GM19035 (cell line): ENCODE data around the gene KIAA1191.
A peak's percentile ranks its signal among the peaks of the same experiment; 100 is the strongest.

Source experiments
- ATAC-seq: cut with Tn5 transposase; IDR thresholded peaks from one replicate; pipeline ENCODE4 v1.9.1; 2021; ENCODE audit not compliant: unreplicated experiment

KIAA1191 gene

GRCh38 chr5:176366232-176366894 is 4.8 kb upstream of the KIAA1191 start:
- no peak for ATAC-seq

DNA sequence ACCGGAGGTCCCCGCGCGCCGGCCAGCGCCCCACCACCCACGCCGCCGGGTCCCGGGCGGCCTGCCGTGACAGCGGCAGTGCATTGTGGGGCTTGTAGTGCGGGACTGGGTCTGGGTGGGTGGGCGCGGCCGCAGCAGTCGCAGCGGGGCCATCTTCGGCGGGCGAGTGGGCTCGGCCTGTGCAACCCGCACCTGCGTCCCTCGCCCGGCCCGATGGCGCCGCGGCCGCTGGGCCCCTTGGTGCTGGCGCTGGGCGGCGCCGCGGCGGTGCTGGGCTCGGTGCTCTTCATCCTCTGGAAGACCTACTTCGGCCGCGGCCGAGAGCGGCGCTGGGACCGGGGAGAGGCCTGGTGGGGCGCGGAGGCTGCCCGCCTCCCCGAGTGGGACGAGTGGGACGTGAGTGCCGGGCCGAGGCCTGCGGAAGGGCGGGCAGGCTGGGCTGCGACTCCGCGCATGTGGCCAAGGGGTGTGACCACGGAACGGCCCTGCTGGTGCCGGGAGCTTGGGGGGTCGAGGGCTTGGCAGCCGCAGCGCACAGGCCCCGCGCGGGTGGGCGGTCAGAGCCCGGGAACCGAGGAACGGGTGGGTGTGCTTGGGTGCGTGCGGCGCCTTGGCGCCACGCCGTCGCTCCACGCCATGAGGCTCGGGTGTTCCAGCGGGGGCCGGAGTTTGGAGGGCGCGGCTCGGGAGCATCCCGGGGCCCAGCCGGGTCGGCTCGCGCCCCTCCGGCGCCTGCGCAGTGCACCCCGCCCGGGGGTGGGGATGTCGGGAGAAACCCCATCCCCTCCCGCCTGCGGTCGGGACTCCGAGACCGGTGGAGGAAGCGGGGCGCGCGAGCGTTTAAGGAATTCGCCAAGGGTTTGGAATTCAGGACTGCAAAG is 4.0 kb upstream of the KIAA1191 start, which contains the start of gene ARL10:
TSS of gene ARL10 (plus strand) at position 137 of the 881 bp plus-strand sequence. CDS start at position 214, 77 bp downstream.
- ATAC-seq = peak; percentile 33

DNA sequence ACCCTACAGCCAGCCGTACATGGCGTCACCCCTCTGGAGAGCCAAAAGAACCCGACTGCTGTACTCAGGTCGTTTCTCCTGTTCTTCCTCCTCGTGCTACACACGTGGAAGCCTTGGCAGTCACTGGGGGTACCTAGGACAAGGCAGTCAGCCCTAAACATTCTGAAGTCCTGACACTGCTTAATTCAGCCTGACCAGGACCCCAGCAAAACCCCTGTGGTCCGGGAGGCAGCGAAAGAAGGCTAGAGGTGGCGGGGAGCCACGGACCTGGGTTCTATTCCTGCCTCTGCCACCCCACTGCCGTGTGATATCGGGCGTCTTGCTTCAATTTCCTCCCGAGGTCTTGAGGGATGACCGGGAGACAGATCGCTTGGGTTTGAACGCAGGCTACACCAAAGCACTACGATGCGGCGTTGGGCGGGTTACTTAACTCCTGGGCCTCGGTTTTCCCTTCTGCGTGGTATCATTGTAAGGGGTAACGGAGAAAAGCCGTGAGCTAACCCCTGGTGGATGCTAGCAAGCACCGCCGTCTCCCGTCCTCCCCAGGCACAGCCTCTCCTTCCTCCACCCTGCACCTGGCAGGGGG is 3.3 kb upstream of the KIAA1191 start:
- ATAC-seq = no peak

GRCh38 chr5:176362233-176362490 is 598 bp upstream of the KIAA1191 start:
- ATAC-seq = peak; percentile 14

DNA sequence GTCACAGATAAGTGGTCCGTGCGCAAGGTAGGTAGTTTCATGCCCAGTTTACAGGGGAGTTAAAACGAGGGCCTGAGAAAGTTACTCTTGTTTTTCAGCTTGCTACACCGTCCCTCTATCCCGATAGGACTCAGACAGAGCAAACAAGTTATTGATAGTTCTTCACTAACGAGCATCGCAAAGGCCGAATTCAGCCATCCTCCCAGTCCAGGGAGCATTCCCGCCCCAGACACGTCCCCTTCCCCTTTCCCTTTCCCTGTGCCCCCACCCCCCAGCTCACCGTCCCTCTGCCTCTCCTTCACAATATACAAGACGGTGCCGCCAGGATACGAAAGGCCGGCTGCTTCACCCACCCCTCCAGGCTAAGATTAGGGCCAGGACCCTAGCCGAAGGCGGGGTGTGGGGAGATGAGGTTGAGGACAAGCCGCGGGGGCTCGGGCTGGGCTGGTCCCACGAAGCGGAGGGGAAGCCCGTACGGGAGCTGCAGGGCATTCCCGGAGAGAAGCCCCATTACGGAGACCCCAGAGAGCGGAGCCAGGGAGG is 599 bp downstream of the KIAA1191 start:
- ATAC-seq = no peak

GRCh38 chr5:176359658-176360057 is 1.9 kb downstream of the KIAA1191 start:
- ATAC-seq = no peak

DNA sequence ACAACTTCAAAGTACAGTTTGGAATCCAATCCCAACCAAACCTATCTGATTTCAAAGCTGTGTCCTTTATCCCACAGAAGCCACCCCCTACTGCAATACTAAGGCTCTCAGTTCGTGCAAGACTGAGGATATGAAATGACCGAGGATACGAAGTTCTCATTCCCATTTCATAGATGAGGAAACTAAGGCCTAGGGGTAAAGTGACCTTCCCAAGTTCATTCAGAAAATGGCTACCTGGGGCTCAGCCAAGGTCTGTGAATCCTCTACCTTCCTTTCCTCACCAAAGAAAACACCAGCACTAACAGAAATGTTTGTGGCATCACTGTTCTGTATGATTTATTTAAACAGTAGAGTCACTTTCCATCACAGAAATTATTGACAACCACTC is 5.4 kb downstream of the KIAA1191 start:
- ATAC-seq = no peak

DNA sequence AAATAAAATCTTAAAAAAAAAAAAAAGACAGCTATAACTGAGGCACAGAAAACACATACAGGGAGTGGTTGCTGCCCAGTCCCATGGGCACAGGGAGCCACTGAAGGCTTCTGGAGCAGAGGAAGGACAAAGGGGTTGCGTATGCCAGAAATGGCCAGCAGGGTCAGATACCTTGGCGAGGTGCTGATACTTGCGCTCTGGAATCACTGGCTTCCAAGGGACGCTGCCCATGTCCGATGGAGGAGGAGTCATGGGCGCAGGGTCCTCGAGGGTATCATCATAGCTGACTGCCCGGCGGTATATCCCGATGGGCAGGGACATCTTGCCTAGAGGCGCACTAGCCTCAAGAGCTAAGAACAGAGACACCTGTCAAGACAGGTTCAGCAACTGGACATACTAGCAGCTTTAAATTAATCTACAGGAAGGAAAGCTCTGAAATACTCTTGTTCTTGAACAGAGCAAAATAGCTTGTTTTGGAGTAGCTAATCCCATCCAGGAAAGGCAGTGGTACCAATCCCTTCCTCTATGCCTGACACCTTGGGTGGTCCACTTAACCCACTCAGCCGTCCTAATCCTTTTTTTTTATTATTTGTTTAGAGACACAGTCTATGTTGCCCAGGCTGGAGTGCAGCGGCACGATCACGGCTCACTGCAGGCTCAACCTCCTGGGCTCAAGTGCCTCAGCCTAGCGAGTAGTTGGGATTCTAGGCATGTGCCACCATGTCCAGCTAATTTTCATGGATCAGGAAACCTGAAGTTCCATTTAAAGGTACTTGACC is 6.0 kb downstream of the KIAA1191 start:
- no peak for ATAC-seq

DNA sequence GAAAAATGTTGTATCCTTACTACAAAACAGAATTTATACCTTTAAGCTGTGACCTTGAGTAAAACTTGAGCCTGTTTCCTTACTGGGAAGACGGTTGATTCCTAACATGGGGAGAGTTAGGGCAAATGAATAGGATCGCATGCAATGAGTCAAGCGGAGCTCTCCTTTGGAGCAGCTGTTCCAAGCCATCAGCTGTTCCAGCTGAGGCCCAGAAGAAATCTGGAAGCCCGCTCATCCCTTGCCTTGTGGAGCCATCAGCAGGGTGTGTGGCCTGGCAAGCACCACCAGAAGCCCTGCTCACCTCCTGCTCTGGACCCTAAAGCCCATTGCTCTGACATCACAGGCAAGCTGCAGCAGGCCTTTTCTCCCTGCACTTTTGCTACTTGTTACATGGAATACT is 8.0 kb downstream of the KIAA1191 start:
- ATAC-seq = no peak

DNA sequence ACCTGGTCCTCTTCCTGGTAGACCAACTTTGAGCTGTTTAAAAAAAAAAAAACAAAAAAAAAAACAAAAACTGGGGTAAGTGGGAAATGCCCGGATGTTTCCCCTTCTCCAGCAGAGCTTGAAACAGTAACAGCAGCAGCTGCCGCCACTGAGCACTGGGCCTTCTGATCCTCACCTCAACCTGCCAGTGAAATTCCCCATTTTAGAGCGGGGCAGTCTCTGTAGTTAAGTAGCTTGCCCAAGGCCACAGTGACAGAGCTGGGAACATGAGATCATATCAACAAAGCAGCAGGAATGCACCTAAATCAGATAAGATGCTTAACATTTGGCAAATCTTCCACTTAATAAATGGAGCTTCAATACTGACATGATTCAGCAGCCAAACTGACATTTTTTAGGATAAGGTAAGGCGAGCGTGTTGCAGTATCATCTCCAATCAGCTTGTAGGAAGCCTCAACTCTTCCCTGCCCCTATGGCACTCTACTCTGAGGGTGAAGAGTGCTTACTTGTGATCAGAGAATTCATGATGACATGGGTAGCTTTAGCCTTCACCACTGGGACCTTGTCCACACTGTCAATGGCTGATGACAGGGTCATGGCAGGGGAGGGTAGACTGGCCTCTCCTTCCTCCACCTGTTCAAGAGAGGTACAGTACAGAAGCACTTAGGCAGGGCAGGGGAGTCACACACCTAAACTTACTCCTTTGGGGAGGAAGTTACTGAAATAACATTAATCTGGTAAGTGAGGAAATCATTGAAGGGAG is 9.3 kb downstream of the KIAA1191 start:
- no peak for ATAC-seq

- no peak for ATAC-seq
These were observed 11.1 kb downstream of the KIAA1191 start for GRCh38 chr5:176350416-176350815.

DNA sequence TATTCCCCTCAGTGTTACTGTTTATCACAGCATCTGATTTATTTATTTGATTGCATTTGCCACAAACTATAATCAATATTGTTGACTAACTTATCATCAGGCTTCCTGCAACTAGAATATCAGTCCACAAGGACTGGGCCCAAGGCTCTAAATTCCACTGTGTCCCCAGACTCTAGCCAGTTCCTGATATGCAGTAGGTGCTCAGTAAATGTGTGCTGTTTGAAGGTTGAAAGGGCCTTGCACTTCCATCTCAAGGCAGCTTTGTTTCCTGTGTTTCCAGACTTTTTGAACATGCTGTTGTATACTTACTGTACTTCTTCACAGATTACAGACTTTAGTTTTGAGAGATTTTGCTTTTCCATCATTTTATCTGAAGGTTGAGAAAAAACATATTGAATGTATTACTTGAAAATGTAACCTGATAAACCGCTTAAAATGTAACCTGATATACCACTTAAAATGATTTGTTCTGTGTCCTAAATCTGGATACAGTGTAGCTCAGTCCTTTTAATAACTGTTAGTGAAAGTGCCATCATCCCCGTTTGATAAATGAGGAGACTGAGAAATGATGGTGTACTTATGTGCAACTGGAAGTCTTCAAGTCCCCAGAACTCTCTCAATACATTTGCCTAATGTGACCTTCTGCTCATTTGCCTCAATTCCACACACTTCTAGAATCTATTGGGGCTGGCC is 18.7 kb downstream of the KIAA1191 start:
- no peak for ATAC-seq

DNA sequence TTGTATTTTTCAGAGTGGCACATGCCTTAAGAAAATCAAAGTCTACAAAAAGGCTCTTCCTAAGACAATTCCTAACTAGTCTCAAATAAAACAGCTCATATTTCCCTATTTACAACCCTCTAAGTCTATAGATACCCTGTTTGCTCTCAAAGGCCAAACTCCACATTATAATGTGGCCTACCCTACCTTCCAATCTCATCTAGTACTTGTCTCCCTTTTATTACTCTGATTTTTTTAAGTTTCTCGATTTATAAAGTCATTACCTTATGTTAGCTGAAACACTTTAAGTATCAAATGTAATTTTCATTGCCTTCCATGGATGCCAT is 19.4 kb downstream of the KIAA1191 start:
- ATAC-seq = no peak

GRCh38 chr5:176341325-176342157 is 20.0 kb downstream of the KIAA1191 start:
- no peak for ATAC-seq

GRCh38 chr5:176339304-176339703 is 22.3 kb downstream of the KIAA1191 start:
- ATAC-seq = no peak

DNA sequence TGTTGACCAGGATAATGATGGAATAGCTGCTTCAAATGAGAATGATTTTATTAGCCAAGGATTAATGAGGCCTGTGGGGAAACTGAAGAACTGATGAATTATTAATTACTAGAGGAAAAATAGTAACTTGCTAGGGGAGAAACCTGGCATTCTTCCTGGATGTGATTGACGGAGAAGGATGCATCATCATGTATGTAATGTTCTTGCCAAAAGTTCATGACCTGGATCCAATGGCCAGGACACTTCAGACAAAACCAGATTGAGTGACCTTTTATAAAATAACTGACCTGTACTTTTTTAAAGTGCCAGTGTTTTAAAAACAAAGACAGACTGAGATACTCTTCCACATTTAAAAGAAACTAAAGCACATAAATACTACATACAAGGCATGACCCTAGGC is 23.7 kb downstream of the KIAA1191 start:
- no peak for ATAC-seq

DNA sequence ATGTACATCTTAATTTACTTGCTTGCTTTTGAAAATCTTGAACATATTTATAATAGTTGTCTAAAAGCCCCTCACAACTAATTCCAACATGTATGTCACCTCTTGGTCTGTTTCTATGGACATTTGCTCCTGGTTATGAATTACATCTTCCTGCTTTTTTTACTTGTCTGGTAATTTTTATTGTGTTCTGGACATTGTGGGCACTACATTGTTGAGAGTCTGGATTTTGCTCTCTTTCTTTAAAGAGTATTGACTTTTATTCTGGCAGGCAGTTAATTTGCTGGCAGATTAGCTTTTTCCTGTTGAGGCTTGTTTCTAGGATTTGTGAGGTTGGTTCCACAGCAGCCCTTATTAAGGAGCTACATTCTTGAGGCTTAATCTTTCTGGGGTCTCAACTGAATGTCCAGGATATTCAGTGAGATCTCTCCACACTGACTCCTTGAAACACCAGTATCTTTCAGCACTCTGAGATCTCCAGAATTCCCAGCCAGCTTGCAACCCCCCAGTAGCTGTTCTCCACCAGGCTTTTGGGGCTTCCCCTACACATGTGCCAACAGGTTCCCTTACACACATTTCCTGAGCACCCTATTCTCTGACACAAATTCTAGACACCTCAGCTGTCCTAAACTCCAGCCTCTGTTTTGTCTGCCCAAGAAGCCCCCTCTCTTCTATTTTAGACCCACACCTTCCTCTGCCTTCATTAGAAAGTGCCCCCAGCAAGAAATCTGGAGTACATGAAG is 27.4 kb downstream of the KIAA1191 start:
- ATAC-seq = no peak

DNA sequence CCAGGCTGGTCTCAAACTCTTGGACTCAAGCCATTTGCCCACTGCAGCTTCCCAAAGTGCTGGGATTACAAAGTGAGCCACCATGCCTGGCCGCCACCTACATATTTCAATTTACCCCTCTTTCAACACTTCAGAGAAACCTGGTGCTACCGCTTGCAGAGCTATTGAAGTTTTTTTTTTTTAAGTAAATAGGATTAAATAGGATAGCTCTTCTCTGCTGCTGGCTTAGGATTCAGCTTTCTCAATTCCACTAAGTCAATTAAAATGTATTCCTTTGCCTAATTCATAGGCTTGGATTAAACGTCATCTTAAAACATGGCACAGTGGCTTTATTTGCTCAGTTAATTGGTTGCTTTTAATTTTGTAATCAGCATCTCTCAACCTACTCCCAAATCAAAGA is 41.0 kb downstream of the KIAA1191 start:
- no peak for ATAC-seq
